Measurements from ENCODE around the gene OGFOD3.
A peak's percentile ranks its signal among the peaks of the same experiment; 100 is the strongest.
"Not testable (repeated sequence)": the region's sequence is repeated elsewhere in the genome, so short reads cannot be mapped to it uniquely, and the experiment has no call there.

Gene OGFOD3

DNA sequence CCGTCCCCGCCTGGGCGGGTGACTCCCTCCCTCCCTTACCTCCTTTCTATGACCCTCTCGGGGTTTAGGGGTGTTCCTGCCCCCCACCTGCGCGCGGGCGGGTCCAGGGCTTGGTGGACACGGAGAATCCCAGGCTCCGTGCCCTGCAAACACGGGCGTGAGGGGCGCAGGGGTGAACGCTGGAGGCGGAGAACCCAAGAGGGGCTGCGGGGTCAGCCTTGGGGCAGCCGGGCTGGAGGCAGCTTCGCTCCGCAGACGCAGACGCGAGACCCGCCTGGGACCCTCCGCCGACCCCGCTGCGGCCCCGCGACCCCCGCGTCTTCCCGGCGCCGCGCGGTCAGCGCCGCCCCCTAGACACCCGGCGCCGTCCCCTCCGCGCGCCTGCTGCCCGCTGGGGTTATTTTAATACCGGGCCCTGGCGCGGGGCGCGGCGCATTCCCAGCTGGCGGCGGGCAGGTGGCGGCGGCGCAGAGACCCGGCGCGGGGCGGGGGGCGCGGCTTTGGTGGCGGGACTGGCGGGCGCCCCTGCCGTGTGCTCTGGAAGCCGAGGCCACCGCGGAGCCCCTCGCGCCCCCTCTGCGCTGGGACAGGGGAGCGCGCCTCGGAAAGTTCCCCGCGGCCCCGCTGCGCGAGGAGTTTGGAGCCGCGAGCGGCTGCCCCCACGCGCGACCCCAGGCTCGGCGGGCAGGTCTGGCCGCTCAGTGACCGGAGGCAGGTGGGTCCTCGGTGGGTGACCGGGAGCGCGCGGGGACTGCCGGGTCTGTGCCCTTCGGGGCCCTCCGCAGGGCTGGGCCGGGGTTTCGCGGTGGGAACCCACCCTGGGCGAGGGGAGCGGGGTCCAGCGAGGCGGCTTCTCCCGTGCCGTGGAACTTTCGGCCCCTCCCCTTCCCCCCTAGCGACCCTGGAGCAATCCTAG, 46.8 kb downstream of the OGFOD3 start, which contains the start of gene UTS2R:
TSS of gene UTS2R (plus strand) at position 433 of the 916 bp plus-strand sequence. CDS start 2,560 bp downstream, outside the sequence.
- no peak for DNase-seq

DNA sequence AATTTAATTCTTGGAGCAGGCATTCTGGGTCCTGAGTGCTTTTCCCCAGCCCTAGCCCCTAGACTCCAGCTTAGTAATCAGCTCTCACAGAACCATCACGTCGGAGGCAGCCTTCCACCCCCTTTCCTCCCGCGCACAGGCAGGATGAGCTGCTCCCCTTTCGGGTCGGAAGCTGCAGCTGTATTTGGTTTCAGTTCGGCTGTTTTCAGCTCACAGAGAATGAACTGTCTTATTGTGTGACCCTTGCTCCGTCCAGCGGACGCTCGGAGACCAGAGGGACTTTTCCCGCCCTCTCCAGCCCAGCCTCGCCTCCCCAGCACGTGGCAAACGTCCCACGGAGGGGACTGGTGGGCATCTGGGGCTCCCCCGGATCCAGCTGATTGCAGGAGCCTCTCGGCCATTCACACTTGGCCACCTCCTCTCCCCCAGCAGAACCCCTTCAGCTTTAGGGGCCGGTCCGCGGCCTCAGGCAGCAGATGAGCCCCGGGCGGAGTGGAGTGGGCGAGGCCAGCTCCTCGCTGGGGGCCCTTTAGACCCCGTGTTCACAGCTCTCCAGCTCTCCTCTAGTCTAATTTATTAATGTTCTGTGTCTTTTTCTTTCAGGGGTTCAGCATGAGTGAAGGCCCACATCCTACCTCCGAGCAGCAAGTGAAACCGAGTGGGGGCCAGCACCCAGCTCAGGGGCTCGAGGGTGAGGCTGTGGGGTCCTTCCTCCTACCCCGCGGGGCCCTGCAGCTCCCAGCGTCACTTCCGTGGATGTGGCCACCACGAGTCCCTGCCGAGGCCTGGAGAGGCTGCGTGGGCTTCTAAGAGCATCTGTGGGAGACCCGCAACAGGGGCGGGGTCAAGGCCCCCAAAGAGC, 47.7 kb downstream of the OGFOD3 start:
- no peak for DNase-seq

DNA sequence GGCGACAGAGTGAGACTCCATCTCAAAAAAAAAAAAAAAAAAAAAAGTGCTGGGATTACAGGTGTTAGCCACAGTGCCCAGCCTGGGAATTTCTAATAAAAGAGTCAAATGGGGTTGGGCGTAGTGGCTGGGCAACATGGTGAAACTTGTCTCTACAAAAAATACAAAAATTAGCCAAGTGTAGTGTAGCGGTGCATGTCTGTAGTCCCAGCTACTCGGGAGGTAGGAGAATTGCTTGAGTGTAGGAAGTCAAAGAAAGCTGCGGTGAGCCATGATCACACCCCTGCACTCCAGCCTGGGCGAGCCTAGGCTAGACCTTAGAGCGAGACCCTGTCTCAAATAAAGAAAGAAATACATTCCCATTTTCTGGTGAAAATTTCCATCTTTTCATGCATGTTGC, 49.2 kb downstream of the OGFOD3 start:
- DNase-seq, result no peak

DNA sequence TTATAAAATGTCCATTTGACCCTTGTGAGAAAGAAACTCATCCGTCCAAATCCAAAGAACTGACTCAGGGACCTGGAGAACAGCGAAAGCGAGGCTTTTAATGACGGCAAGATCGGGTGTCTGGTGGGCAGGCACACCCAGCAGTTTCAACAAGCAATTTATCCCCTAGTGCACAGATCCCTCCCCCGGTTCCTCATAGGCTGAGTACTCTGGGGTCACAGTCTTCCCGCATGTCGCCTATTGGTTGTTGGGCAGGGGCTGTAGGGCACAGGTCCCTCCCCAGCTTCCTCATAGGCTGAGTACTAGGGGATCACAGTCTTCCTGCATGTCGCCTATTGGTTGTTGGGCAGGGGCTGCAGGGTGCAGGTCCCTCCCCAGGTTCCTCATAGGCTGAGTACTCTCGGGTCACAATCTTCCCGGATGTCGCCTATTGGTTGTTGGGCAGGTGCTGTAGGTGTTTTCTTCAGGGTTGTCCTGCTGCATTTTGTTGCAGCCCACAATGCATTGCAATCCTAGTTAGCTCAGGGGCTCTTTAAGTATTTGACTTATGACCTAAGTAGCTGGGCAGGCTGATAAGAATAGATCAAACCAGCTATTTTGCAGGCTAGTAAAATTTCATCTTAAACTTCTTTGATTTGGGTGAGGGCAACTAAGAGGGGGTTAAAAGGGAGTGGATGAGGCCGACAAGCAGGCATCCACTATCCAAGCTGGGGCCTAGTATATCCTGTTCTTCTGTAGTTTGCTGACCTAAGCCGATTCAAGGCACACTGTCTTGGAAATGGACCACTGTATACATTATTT, 50.5 kb downstream of the OGFOD3 start:
- DNase-seq, result no peak

DNA sequence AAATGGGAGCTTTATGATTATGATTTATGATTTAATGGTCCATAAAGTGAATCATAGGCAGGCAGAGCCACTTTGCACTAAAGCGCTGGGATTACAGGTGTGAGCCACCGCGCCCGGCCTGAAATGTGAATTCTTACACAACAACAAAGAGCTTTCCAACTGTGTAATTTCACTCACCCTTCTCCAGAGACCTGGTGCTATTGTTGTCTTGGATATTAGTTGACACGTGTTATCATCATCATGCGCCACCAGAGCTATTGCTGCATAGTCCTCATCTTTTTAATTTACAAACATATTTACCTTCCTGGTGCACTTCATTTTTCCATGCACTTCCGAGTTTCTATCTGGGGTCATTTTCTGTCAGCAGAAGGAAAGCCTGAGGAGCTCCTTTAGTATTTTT, 51.6 kb downstream of the OGFOD3 start:
- no peak for DNase-seq

DNA sequence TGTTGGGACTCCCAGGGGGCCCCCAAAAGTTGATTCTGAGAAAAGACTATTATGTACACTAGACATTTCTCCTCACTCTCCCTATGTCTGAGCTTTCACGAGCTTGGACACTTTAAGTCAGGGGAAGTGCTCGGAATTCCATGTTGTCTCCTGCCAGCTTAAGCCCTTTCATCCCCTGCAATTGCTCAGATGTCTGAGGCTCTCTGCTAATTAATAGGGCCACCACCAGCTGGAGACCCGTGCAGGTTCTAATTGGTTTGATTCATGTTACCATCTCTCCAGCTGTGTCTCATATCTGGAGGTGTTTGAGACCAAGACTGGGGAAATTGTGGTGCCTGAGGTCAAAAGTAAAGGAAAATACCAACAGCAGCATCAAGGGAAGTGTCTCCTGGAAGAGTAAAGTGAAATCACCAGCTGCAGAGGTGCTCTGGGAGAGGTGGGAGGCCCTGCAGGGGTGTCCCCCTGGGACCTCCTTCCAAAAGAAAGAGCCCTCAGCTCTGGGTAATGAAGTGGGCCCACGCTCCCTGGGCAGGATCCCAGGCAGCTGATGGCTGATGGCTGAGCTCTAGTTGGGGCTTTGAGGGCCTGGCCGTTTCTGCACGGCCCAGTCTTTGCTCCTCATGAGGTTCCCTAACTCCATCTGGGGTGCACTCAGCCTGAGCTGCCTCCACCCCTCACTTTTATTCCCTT, 52.6 kb downstream of the OGFOD3 start:
- no peak for DNase-seq

DNA sequence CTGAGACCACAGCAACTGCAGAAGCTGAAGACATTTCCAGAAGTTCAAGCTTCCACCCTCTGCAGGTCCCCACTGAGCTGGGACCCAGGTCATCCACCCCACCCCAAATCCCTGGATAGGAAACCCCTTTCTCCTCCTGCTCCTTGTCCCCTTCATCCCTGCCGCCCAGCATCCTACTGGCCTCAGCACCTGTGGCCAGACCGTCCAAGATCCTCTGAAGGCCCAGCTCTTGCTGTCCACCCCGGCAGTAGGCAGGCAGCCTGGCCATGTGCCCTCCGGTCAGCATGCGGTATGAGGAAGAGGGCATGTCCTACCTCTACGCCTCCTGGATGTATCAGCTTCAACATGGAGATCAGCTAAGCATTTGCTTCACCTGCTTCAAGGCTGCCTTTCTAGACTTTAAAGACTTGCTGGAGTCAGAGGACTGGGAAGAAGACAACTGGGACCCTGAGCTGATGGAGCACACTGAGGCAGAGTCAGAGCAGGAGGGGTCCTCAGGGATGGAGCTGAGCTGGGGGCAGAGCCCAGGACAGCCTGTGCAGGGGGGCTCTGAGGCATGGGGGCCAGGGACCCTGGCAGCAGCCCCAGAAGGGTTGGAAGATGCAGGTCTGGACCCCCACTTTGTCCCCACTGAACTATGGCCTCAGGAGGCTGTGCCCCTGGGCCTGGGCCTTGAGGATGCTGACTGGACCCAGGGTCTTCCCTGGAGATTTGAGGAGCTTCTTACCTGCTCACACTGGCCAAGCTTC, 56.3 kb downstream of the OGFOD3 start:
- no peak for DNase-seq

DNA sequence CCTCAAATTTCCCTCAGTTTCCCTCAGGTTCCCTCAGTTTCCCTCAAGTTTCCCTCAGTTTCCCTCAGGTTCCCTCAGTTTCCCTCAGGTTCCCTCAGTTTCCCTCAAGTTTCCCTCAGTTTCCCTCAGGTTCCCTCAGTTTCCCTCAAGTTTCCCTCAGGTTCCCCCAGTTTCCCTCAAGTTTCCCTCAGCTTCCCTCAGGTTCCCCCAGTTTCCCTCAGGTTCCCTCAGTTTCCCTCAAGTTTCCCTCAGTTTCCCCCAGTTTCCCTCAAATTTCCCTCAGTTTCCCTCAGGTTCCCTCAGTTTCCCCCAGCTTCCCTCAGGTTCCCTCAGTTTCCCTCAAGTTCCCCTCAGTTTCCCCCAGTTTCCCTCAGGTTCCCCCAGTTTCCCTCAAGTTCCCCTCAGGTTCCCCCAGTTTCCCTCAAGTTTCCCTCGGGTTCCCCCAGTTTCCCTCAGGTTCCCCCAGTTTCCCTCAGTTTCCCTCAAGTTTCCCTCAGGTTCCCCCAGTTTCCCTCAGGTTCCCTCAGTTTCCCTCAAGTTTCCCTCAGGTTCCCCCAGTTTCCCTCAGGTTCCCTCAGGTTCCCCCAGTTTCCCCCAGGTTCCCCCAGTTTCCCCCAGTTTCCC, 58.8 kb downstream of the OGFOD3 start:
- DNase-seq, result not testable (repeated sequence)

DNA sequence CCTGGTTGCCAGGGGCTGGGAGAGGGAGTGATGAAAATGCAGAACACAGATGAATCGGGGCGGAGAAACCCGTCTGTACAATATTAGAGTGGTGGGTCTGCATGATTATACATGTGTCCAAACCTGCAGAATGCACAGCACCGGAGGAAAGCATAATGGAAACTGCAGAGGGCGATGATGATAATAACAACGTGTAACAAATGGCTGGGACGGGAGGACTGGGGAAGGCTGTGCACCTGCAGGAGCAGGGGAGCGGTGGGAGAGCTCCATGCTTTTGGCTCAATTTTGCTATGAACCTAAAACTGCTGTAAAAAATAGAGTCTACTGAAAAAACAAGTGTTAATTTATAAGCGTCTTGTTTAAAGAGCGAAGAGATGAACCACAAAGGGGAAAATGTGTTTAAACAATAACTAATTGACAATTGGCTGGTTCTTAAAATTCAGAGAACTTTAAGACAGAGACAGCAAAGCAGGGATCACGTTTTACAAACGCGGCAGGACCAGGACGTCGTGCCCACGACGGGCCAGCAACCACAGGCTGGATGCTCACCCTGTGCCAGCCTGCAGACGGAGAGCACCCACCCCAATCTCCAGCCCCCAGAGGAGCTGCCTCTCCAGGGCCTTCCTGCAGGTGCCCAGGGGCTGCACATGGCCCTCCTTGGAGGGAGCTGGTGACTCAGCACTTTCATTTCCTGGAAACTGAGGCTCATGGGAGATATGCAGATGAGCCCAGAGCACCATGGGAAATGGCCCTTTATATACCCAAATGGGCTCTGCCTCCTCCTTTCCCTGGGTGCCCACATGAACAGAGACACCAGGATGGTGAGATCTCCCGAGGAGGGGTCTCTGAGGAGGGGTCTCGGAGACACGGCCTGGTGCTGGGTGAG, 59.7 kb downstream of the OGFOD3 start, which contains the start of gene TEX19:
TSS of gene TEX19 (plus strand) at position 783 of the 886 bp plus-strand sequence. CDS start 2,904 bp downstream, outside the sequence.
- no peak for DNase-seq

DNA sequence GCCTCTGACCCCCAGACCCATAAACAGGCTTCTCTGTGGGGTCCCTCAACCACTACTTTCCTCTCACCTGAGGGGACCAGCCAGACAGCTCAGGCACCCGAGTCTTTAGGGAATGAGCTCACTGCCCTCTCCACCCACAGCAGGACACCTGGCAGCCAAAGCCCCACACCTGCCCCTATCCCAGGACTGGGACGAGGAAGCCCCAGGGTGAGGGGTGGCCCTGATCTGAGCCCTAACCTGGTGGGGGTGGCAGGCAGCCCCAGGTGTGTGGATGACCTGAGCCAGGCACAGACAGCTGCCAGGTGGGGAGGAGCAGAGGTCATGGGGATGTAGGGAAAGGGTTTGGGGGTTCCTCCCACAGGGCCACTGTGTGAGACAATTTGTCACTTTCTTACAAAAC, 61.0 kb downstream of the OGFOD3 start:
- DNase-seq, result no peak

DNA sequence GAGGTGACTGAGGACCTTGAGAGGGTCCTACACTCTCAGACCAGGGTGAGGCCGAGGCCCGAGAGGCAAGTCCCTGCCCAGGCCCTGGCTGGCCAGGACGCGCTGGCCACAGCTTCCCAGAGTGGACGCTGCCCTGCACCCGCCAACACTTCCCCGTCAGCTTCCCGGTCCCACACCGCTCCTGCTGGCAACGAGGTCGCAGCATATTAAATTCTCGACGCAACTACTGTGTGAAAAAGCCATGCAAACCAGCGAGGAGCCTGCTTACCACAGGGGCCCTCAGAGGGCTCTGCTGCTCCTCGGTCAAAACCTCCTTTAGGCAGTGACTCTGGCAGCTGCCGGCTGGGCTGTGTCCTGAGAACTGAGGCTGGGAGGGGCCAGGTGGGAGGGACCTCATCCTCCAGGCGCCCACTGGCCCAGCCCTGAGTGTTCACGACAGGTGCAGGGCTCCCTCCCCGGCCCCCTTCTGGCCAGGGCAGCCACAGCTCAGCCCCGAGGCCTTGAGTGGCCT, 61.5 kb downstream of the OGFOD3 start:
- DNase-seq, result no peak

DNA sequence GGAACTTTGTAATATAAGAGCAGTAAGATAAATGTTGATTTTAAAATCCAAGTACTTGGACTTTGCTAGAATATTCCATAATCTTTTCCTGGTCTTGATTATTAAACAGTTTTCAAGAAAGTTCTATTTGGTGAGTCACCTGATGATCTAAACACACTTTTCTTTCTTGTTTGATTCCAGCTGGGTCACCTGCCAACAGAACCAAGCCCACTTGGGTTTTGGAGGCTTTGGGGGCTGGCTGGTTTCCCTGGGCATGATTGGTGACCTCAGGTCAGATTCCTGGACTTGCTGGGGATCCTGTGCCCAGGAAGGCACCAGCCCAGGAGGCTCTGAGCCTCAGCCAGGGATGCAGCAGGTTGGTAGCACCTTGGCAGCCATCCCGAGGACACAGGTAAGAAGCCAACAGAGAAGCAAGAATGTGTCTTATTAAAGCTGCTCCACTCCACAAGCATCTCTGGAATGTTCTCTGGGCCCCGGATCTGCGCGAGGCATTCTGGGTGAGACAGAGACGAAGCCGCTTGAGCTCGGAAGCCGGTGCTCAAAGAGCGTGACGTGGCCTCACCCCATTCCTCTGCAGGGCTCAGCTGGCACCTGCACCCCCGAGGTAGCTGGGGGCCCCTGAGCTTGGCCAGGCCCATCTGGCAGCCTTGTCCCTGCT, 62.5 kb downstream of the OGFOD3 start:
- DNase-seq, result peak; percentile 48

DNA sequence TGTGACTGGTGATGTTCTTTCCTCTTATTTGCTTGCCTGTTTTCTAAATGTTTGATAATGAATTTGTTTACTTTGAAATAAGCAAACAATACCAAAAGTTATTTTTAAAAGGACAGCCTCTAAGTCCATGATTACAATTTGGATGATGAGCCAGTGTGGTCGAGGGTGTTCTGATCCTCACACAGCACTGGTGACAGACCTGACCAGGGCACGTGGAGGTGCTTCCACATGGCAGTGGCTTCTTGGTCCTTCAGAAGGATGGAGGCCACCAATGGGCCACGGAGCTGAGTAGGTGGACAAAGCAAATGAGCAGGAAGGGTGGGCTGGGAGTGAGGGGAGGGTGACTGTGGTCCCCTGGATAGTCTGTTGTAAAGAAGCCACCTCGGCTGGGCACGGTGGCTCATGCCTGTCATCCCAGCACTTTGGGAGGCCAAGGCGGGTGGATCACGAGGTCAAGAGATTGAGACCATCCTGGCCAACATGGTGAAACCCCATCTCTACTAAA, 63.5 kb downstream of the OGFOD3 start:
- DNase-seq, result no peak

DNA sequence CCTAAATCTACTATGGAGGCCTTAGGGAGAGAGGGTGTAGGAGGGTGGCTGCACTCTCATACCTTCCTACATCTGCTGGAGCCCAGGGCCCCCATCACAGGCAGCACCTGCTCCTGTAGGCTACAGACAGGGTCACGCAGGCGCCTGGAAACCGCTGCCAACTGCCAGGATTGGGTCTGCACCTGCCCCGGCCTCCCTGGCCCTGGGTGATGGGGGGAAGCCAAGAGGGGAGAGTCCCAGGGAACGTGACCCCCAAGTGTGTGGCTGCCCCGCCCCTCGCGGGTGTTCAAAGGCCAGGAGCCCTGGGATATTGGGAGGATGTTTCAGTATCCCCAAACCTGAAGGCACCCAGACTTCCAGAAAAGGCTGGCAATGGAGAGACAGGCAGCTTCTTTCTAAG, 64.9 kb downstream of the OGFOD3 start:
- no peak for DNase-seq

DNA sequence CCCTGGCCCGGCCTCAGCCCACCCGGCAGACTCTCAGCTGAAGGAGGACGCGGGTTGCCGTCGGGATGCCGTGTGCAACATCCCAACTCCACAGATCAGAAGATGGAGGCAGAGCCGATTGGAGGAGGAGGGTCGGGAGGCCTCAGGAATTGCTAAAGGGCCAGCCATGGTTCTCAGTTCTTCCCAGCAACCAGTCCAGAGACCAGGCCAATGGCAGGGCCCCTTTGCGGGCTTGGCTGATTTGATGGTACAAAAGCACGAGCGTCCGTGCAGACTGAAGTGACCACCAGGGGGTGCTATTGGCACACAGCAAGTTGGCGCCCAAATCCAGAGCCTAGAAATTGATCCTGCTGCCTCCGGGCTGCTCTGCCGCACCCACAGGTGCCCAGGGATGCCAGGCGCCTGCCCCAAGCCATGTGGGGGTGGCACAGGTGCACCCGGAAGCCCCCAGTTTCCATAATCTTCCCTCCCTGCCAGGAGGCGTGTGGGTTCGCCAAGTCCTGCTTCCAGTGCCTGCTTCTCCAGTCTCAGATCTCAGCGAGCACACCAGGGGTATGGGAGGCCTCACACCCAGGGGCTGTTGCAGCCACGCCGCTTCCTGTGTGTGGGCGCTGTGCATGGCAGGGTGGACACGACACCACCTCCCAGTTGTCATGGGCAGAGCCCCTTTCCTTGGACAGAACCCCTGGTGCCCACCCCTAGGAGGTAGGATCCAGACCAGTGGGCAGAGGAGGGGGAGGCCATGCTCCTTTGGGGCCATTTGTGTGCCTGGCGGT, 66.5 kb downstream of the OGFOD3 start:
- DNase-seq, result peak; percentile 78

DNA sequence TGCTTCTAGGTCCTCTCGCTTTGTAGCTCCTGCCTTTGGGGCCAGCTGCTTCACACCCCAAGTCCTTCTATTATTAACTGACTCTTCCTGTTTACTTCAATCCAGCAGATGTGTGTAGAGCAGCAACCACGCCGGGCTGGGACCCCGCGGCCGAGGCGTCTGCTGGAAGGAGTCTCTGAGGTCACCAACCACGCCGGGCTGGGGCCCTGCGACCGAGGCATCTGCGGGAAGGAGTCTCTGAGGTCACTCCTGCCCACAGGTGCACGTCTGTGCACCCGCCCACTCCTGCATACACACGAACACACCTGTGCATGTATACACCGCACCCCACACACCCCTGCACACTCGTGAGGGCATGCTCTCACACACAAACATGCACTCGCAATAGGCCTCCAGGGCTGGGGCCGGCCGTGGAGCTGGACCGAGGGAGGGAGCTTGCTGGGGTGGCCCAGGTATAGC, 67.1 kb downstream of the OGFOD3 start:
- no peak for DNase-seq

DNA sequence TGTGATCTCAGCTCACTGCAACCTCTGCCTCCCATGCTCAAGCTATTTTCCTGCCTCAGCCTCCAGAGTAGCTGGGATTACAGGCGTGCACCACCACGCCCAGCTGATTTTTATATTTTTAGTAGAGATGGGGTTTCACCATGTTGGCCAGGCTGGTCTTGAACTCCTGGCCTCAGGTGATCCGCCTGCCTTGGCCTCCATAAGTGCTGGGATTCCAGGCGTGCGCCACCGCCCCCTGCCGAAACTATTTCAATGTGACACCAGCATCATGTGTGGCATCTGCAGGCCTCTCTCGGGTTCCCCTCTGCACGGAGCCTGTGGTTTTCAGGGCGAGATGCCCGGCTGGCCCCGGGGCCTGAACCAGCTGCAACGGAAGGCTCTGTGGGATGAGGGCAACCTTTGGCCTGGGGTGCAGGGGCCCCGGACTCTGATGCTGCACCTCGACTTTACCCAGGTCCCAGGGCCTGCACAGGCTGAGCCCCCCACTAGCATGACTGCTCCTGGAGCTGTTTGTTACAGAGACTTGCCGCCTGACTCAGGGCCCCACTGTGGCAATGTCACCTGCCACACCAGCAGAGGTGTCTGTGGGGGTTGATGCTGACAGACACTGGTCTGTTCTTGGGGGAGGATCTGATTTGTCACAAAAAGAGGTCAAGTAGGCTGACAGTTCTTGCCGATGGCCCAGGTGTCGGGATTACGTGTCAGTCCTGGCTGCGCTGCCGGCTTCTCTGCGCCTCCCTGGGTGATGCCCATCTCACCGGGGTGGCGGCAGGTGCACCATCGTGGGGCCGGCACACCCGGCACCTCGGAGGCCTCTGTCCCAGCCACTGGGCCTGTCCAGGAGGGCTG, 68.0 kb downstream of the OGFOD3 start:
- DNase-seq, result no peak

Measured in fibroblast of upper back skin (primary cell).